SK-N-SH (cell line): ENCODE measurements around the gene SPDYA.

Experiments used
- CTCF ChIP-seq: fragments of 200-600 bp; sonication (generic); IDR thresholded peaks from 2 replicates; pipeline ENCODE4 v1.6.1; 2017; ENCODE audit warnings: antibody characterized with exemption, mild to moderate bottlenecking, moderate library complexity
- EZH2phosphoT487 ChIP-seq: fragments of 200-600 bp; sonication (generic); IDR thresholded peaks from 2 replicates; pipeline ENCODE4 v1.6.1; 2017; ENCODE audit warnings: low read depth, mixed run types, mild to moderate bottlenecking, antibody characterized with exemption, moderate library complexity, borderline replicate concordance
- FOSL2 ChIP-seq: IDR thresholded peaks from 2 replicates; pipeline ENCODE4 v1.4.0; 2012; ENCODE audit warnings: low read depth, mild to moderate bottlenecking, moderate library complexity, borderline replicate concordance
- POLR2AphosphoS5 ChIP-seq: IDR thresholded peaks from 2 replicates; pipeline ENCODE4 v1.6.1; 2012; ENCODE audit warnings: low read depth, low read length
- RAD21 ChIP-seq: IDR thresholded peaks from 2 replicates; pipeline ENCODE4 v1.6.1; 2012; ENCODE audit warnings: mild to moderate bottlenecking, low read length
- RCOR1 ChIP-seq: fragments of 150-350 bp; IDR thresholded peaks from 2 replicates; pipeline ENCODE4 v1.6.1; 2017; ENCODE audit warnings: antibody characterized with exemption, low read length
- REST ChIP-seq: IDR thresholded peaks from 2 replicates; pipeline ENCODE4 v1.6.1; 2012; ENCODE audit warnings: mild to moderate bottlenecking, low read depth, low read length, moderate library complexity
- TAF1 ChIP-seq: IDR thresholded peaks from 2 replicates; pipeline ENCODE4 v1.6.1; 2012; ENCODE audit warnings: low read depth, mild to moderate bottlenecking, low read length, moderate library complexity, borderline replicate concordance
- ZBTB33 ChIP-seq: IDR thresholded peaks from 2 replicates; pipeline ENCODE4 v1.4.0; 2012; ENCODE audit warnings: low read depth, borderline replicate concordance

- no peak for TF ChIP-seq POLR2AphosphoS5
- no peak for TF ChIP-seq EZH2phosphoT487
- no peak for TF ChIP-seq TAF1
- no peak for TF ChIP-seq REST
- TF ChIP-seq CTCF = no peak
- TF ChIP-seq RAD21 = no peak
- TF ChIP-seq RCOR1 = no peak
- TF ChIP-seq FOSL2 = no peak
- TF ChIP-seq ZBTB33 = no peak
Measured at GRCh38 chr2:28855193-28855592, 44.6 kb downstream of the SPDYA start.
